GM21390 (cell line): ENCODE data around the gene DTHD1.

Source experiments
- ATAC-seq: cut with Tn5 transposase; IDR thresholded peaks from one replicate; pipeline ENCODE4 v1.9.1; 2021; ENCODE audit not compliant: unreplicated experiment

Gene DTHD1

DNA sequence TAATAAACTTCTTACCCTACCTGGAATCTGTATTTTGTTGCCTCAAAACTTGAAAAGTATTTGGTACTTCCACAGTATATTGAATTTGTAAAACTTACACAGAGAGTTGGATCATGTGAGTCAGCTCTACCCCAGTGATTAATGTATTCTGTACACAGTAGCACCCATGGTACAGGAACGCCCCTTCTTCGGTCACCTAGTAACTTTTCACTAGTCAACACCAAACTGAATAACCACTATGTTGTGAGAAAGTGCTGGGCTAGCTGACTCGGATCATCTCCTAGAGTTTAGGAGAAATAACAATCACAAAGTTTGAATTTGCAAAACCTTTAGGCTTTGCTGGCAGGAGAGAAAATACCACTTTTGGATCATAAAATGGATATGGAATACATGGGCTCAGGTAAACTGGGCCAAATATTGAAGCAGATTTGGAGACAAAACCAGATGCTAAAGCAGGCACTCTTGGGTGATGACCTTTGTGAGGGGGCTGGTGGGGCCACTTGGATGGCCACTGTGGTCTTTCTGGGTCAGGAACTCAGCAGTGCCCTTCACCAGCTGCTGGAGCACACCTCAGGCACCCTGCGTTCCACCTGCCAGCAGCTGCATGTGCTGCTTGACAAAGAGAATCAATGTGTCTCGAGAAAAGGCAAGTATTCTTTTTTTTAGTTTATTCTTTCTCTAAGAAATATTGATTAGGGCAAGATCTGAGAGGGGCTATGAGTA is at the start of gene DTHD1:
Gene DTHD1, plus strand, starts transcription at position 233 of the 723 bp plus-strand sequence. Its CDS starts 143 bp downstream, at position 376.
- ATAC-seq: no peak

DNA sequence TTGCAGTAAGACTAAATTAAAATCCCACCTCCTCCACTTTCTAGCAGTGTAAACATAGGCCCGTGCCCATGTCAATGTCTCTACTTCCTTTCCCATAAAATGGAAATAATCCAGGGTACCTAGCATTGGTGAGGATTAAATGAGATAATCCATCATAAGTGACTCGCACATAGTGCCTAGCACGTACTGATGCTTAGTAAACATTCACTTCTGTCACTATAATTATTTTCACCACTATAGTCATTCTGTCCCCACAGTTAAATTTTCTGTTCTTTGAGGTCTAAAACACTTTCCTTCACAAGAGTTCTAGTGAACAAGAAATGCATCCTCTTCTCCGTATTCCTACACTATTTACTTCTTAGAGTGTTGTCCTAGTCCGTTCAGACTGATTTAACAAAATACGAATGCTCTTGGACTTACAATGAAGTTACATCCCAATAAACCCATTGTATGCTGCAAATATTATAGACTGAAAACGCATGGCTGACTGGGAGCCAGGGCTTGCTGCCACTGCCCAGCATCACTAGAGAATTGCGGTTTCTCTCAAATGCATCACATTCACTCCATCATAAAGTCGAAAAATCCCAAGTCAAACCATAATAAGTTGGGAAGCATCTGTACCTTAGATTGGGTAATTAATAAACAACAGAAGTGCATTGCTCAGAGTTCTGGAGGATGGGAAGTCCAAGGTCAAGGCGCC is 47.7 kb upstream of the DTHD1 start:
- no peak for ATAC-seq

- ATAC-seq: no peak
Observed at GRCh38 chr4:36235306-36235705, 46.1 kb upstream of the DTHD1 start.

GRCh38 chr4:36236159-36236558 is 45.3 kb upstream of the DTHD1 start:
- no peak for ATAC-seq

- ATAC-seq: no peak
Observed at GRCh38 chr4:36237366-36238313, 43.8 kb upstream of the DTHD1 start.

DNA sequence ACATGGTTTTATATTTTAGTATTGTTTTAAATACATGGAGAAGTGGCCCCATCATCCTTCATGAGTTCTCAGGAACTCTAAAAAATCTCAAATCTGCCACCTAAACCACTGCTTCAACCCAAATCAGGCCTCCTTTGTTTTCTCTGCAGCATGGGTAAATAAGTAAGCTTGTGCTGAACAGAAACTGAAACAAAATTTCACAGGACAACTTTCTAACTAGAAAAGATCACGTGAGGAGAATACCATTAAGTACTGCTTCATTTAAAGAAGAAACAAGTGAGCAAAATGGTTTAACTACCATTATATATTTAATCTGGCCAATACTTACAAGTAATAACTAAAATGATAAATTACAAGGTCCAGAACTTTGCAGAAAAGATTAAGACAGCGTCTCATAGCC is 39.6 kb upstream of the DTHD1 start:
- ATAC-seq: peak; percentile 51

DNA sequence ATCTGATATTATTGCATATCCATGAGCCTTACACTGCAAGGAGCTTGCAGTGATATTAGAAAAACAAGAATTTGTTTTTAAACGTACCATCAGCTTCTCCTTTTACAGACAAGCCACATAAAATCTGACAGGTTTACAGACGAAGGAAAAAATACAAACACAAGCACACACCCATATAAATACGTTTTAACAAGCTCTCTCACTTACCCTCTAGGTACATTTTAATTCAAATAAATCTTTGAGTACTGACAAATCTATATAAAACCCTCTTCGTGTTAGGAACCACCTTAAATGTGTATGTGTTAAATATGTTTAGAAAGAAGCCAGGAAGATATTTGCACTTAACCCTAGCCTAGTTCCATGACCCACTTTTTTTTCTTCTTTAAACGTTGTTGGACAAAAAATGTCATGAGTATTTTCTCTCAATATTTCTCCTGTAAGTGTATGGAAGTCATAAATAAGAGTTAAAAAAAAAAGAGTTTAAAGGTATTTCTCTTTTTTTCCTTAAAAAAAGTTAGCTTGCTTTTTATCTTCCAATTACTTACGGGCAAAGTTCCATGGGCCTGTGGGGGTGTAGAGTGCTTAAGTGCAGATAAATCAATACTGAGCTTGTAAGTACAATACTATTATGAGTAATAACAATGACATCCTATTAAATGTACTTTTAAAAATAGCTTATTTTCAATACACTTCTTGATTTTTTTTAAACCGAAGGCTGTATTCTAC is 38.6 kb upstream of the DTHD1 start:
- no peak for ATAC-seq

DNA sequence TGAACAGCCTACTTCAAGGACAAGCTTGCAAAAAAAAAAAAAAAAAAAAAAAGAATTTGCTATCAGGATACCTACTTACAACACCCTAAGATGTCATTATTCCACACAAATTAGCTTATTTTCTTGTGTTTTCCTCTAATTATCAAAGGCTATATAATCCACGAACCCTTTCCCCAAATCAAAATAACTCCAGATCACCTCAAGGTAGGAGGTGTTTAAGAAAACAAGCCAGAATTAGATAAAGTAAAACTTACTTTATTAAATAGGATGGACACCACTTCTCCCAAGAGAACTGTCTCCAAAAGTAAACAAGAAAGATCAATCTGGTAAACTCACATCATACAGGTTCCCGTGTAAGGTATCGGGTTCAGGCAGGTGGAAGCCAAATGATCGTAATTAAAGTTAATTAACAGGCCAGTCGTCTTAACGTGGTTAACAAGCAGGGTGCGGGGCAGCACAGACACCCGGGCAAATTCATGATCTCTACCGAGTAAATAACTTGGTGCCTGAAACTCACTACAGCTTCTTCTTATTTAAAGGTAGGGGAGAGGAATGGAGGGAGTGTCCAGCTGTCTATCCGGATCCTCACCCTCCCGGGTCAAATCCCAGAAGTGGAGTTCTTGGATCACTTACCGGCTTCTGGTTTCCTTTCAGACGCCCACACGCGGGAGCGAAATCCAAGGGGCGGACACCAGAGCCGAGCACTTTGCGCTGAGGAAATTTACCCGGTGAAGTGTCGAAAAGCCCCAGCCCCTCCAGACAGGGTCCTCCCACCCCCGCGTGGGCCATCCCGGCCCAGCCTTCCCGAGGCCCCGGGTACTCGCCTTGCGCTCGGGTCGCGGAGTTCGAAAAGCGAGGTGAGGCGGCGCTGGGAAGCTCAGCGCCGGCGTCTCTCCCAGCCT is 37.8 kb upstream of the DTHD1 start:
- peak; percentile 30 for ATAC-seq

- ATAC-seq: peak; percentile 57
Observed at GRCh38 chr4:36244257-36245082, 36.9 kb upstream of the DTHD1 start, which contains the start of gene ARAP2. ARAP2 (minus strand) TSS chr4:36244514; CDS start chr4:36229486, 15,028 bp downstream.

- ATAC-seq: no peak
Observed at GRCh38 chr4:36249610-36250009, 31.8 kb upstream of the DTHD1 start.

- no peak for ATAC-seq
Observed at GRCh38 chr4:36251983-36252382, 29.4 kb upstream of the DTHD1 start.

- no peak for ATAC-seq
Observed at GRCh38 chr4:36254371-36254770, 27.0 kb upstream of the DTHD1 start.

DNA sequence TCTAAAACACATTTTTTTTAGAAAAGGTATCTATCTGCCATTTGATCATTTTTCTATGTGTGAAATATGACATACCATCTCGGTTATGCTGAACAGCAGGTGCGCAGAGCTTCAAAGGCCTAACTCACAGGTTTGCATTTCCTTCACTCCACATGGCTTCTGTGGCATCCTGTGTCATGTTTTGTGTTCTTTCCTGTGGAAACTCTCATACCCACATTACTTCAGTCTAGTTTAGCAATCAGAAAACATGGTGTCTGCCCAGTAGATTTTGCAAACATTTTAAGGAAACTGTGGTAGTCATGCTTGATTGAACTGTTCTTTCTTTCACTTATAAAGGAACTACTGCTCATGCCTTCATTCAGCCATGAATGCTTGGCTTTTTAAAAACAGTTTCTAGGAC is 25.8 kb upstream of the DTHD1 start:
- ATAC-seq: peak; percentile 70

DNA sequence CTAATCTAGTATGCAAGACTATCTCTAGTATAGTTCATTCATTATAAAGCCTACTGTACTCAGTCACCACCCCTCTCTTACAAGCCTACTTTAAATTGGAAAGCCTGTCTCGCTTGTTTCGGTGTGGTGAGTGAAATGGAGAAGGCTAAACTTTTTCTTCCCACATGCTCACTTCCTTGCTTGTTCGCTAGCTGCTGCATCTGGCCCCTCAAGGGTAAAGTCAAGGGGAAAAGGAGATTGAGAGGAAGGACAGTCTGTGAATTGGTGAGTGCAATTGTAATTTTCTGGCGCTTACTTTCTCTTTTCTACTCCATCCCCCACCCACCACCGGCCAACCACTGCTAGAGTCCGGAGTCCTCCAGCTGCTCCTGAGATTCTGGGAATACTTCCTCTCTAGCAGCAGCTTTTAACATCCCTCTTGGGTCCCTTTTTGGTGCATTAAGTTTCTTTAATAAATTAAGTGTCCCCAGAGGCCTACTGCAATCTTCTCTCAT is 25.0 kb upstream of the DTHD1 start:
- ATAC-seq: peak; percentile 61

DNA sequence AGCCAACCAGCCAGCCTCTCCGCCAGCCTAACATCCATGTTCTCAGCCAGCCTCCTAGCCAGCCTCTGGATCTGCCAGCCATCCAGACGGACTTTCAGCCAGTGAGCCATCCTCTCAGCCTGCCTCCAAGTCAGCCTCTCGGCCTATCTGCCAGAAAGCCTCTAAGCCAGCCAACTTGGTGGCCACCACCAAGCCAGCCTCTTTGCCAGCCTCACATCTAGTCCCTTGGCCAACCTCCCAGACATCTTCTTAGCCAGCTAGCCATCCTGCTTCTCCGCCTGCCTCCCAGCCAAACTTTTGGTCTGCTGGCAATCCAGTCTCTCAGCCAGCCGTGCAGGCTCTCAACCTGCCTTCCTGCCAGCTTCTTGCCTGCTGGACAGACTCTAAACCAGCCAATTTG is 20.7 kb upstream of the DTHD1 start:
- no peak for ATAC-seq

GRCh38 chr4:36264207-36264826 is 17.1 kb upstream of the DTHD1 start:
- no peak for ATAC-seq

- ATAC-seq: no peak
Observed at GRCh38 chr4:36267486-36268268, 13.7 kb upstream of the DTHD1 start.
